GM18867 (cell line): ENCODE data around the gene PRIM2.
"Not testable (repeated sequence)": the region's sequence is repeated elsewhere in the genome, so short reads cannot be mapped to it uniquely, and the experiment has no call there.

ENCODE experiments used
- ATAC-seq: cut with Tn5 transposase; IDR thresholded peaks from one replicate; pipeline ENCODE4 v1.9.1; 2021; ENCODE audit warnings: mild to moderate bottlenecking, moderate library complexity; ENCODE audit not compliant: unreplicated experiment

The PRIM2 gene

DNA sequence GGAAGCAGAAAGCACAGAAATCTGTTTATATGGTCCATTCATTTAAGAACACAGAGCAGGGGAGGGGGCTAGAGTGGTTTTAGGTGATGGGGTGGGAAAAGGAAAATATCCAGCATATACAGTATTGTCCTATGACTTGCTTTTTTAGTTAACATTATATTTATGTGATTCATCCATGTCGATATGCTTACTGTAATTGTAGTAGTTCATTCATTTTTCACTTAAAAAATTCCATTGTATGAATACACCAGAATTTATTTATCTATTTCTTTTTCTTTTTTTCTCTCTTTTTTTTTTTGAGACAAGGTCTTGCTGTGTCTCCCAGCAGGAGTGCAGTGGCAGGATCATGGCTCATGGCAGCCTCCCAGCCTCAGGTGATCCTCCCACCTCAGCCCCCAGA is 9.6 kb upstream of the PRIM2 start:
- no peak for ATAC-seq

DNA sequence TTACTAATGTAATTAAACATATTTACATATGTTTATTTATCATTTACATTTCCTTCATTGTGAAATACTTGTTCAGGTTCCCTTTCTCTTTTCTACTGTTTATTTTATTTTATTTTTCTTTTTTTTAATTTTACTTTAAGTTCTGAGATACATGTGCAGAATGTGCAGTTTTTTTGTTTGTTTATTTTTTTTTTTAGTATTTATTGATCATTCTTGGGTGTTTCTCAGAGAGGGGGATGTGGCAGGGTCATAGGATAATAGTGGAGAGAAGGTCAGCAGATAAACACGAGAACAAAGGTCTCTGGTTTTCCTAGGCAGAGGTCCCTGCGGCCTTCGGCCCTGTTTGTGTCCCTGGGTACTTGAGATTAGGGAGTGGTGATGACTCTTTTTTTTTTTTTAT is 8.7 kb upstream of the PRIM2 start:
- not testable (repeated sequence) for ATAC-seq

- not testable (repeated sequence) for ATAC-seq
These were observed 7.2 kb upstream of the PRIM2 start for GRCh38 chr6:57310095-57310816.

GRCh38 chr6:57310817-57311157 is 6.6 kb upstream of the PRIM2 start:
- ATAC-seq: no peak

GRCh38 chr6:57311300-57312003 is 6.0 kb upstream of the PRIM2 start:
- not testable (repeated sequence) for ATAC-seq

DNA sequence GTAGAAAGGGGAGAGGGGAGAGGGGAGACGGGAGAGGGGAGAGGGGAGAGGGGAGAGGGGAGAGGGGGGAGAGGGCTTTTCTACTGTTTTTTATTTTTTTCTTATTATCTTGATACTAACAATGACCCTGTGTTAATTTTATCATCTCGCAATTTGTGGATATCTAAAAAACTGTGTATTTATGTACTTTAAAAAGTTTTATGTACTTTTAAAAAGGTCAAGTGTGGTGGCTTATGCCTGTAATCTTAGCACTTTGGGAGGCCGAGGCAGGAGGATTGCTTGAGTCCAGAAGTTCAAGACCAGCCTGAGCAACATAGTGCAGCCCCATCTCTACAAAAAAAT is 5.5 kb upstream of the PRIM2 start:
- no peak for ATAC-seq

DNA sequence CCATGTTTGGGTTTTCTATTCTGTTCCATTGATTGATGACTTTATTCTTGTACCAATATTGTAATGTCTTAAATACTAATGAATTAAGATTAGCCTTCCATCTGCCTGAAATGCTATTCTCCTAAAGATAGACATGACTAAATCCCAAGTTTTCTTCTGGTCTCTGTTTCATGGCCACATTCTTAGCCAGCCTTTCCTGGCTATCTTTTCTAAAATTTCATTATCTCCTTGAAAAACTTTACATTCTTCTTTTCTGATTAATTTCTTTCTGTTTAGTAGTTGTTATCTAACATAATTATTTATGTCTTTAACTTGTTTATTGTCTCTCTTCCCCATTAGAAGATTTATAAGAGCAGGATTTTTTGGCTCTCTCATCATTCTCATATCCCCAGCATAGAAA is 4.4 kb upstream of the PRIM2 start:
- ATAC-seq: no peak

- ATAC-seq: no peak
These were observed 3.5 kb upstream of the PRIM2 start for GRCh38 chr6:57313711-57314471.

DNA sequence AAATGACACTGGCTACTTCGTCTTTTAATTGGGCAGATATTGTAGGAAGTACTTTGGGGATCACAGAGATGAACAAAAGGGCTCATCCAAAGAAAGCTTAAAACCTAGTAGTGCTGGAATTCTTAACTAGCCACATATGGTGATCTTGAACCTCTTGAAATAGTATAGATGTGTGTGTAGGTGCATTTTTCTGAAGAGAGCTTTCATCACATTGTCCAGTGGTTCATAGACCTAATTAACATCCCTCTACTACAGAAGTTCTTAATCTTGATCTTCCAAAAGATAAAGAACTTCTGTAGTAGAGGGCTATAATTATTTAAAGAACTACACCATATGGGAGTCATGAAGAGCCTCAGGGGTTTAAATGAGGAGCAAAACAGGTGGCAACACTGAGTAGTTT is 2.3 kb upstream of the PRIM2 start:
- no peak for ATAC-seq

GRCh38 chr6:57315851-57316250 is 1.6 kb upstream of the PRIM2 start:
- ATAC-seq: no peak

DNA sequence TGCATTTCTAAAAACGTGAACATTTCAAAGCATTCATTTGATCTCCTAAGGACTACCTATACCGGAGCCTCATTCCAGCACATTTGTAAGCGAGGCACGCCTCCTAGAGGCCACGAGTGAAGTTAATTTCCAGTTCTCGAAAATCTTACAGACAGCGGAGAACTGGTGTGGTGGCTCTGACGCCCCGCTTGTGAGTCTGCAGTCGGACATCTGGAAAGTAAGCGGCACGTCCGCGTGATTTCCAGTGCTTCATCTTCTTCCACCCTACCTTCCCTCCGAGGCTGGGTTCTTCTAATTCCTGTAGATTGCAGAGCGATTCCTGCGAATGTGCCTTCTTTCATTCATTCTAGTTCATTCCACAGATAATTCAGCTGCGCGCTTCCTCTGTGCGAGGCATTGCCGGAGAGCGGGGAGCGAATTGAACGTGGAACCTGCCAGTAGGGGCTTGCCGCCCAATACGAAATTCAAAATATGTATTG is 810 bp upstream of the PRIM2 start:
- ATAC-seq: peak; percentile 91

DNA sequence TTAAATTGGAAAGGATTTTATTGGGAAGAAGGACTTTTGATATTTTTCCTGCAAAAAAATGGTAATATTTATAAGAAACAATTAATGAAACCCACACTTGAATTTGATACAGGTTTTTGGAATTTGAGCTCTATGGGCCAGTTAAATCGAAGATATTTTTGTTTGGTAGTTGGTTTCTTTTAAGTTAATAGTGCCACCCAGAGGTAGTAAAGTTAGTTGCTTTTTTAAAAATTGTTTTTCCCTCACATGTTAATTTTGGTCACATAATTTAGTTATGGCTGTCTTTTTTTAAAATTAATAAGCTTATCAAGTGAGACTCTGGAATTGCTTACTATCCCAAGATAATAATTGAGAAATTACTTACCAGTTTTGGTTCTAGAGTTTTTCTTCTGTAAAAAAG is 7.1 kb downstream of the PRIM2 start:
- peak; percentile 48 for ATAC-seq

DNA sequence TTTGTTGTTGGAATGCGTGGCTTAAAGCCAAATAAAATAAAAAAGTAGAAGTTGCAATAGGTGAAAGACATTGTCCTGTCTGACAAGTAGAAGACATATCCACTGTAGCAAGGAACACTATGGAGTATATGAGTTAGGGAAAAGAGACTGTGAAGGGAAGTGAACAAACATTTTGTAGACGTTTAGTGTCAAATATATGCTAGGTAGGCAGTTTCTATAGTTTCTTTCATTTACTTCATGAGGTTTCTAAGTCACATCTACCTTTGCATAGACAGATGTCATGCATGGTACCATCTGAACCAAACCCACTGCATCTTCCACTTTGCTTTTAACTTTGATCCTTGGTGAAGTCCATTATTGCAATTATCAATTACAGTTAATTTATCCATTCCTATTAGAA is 9.9 kb downstream of the PRIM2 start:
- no peak for ATAC-seq

DNA sequence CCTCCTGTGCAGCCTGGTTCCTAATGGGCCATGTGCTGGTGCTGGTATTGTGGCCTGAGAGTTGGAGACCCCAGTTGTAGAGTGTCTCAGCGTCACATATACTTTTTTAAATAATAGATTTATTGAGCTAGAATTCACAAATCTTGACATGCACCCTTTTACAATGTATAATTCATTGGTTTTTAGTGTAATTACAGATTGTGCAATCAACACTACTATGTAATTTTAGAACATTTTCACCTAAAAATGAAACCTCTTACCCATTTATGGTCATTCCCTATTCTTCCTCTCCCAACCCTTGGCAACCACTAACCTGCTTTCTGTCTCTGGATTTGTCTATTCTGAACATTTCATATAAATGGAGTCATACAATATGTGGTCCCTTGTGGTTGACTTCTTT is 10.6 kb downstream of the PRIM2 start:
- ATAC-seq: no peak

GRCh38 chr6:57329933-57330332 is 12.5 kb downstream of the PRIM2 start:
- no peak for ATAC-seq

DNA sequence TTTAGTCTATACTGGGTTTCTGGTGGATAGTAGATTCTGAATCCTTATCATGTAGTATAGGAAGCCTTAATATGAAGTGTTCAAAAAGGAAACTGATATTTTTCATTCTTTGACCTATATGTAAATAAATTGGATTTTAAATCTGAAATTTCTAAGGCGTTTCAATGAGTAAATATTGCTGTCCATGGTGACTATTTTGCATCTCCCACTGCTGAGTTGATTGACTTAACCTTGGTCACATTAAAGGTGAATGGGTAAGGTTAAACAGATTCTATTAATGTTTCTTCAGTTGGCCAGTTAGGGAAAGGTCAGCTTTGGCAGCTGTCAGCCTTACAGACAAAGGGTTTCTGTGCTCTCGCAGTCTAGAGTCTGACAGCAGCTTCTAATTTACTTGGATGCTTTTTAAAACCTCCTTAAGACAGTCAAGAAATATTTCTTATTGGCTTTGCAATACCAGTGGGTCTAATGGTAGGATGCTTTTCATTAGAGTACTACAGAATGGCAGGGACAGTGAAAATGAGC is 24.8 kb downstream of the PRIM2 start:
- ATAC-seq: no peak

DNA sequence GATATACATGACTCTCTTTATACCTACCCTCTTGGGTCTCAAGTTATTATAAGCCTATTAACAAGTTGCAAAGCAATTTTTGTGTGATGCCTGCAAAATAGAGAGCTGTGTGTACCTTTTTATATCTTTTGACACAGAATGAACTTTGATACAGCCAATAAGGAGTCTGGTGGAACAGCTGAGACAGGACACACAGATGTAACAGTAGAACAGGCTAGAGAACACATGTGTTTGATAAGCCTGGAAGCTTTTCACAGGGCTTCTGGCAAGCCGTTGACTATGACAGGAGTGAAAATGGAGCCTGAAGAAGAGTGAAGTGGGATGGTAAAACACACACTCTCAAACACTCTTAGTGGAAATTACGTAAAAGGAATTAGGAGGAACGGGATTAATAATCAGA is 25.9 kb downstream of the PRIM2 start:
- not testable (repeated sequence) for ATAC-seq

GRCh38 chr6:57346715-57347114 is 29.3 kb downstream of the PRIM2 start:
- ATAC-seq: not testable (repeated sequence)

DNA sequence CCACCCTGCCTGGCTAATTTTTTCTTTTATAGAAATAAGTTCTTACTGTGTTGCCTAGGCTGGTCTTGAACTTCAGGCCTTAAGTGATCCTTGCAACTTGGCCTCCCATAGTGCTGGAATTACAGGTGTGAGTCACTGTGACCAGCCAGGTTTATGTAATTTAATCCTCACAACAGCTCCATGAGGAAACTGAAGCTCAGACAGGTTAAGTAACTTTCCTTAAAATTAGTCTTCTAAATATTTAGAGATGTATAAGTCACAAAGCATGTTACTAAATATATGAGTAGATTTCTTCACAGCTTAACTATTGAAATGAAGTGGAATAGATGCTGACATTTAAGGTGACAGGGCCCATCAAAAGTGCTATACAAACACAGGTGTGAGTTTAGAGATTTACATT is 30.2 kb downstream of the PRIM2 start:
- ATAC-seq: not testable (repeated sequence)

DNA sequence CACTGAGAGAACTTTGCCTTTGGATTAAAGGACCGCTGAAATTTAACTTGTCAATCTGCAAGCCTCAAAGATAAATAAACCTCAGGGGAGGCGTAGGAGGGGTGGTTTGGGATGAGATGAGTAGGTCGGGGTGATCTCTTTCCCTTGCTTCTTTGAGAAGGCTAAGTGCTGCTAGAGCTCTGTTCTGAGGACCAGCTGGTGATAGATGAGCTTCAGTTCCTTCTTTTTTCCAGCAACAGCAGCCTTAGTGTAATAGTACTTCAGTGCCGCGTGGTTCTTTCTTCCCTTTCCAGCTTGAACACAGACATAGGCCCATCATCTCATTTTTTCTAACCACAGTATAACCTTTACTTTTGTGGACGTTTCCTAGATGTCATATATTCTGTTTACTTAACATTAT is 33.0 kb downstream of the PRIM2 start:
- not testable (repeated sequence) for ATAC-seq

- not testable (repeated sequence) for ATAC-seq
These were observed 35.2 kb downstream of the PRIM2 start for GRCh38 chr6:57352596-57352995.

DNA sequence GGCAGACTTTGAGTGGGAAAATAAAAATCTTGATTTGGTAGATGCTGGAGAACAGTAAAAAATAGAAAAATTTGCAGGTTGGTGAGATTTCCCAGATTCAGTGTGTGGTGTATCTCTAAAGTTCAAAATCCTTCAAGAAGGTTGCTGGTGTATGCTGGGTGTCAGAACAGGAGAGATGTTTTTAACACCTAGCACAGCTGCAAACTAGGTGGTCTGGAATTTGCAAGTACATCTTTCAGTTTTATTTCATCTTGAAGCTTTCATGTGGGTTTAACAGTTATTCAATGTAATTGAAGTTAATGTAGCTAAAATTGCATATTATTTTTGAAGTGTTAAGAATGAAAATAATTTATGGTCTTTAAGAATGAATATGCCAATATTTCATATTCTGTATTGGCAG is 40.9 kb downstream of the PRIM2 start:
- peak; percentile 73 for ATAC-seq
